Stimulated activated CD8-positive, alpha-beta memory T cell treated with anti-CD3 and anti-CD28 coated beads, Interleukin-7, amount 100 ng/mL, for 4 hours (primary cell): ENCODE data around the gene APMAP.
A peak's percentile ranks its signal among the peaks of the same experiment; 100 is the strongest.
"Not testable (repeated sequence)": the region's sequence is repeated elsewhere in the genome, so short reads cannot be mapped to it uniquely, and the experiment has no call there.

Experiments
- DNase-seq, 2 donors: peaks; one replicate each; pipeline ENCODE4 v3.0.0-alpha.2; 2020; ENCODE audit warnings: low read depth in 2 of 2

The APMAP gene

GRCh38 chr20:24933266-24933908, 59.2 kb downstream of the APMAP start:
- DNase-seq, result no peak

DNA sequence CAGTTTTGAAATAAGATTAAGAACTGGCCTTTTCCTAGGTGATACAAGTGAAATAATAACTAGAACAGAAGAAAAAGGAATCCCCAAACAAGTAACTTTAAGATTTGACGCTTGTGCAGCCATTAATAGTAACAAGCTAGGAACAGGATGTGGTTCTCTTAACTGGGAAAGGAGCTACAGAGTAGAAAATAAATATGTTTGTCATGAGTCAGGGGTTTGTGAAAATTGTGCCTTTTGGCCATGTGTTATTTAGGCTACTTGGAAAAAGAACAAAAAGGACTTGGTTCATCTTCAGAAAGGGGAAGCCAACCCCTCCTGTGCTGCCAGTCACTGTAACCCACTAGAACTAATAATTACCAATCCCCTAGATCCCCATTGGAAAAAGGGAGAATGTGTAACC, 60.7 kb downstream of the APMAP start:
- not testable (repeated sequence) for DNase-seq

- DNase-seq, result not testable (repeated sequence)
Measured at GRCh38 chr20:24930724-24931688, 61.5 kb downstream of the APMAP start.

GRCh38 chr20:24929867-24930723, 62.5 kb downstream of the APMAP start:
- not testable (repeated sequence) for DNase-seq

GRCh38 chr20:24929259-24929658, 63.3 kb downstream of the APMAP start:
- not testable (repeated sequence) for DNase-seq

DNA sequence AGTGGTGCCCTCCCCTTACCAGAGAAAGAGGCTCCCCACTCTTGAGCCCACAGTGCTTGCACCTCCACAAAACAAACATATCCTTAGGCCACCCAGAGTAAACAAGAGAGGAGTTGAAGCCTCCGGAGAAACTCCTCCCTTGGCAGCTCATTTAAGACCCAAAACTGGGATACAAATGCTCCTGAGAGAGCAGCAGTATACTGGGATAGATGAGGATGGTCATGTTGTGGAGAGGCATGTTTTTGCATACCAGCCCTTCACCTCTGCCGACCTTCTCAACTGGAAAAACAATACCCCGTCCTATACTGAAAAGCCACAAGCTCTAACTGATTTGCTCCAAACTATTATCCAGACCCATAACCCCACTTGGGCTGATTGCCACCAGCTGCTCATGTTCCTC, 71.8 kb downstream of the APMAP start:
- not testable (repeated sequence) for DNase-seq

DNA sequence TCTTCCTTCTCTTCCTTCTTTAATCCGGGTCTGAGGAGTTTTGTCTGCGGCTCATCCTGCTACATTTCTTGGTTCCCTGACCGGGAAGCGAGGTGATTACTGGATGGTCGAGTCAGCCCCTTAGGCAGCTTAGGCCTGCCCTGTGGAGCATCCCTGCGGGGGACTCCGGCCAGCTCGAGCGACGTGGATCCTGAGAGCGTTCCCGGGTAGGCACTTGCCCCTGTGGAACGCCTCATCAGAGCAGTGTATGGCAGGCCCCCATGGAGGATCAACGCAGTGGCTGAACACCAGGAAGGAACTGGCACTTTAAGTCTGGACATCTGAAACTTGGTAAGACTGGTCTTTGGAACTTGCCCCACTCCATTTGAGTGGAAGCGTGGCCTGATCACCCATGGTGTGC, 72.9 kb downstream of the APMAP start:
- DNase-seq, result not testable (repeated sequence)

- no peak for DNase-seq
Measured at GRCh38 chr20:24918579-24919566, 73.7 kb downstream of the APMAP start.

GRCh38 chr20:24917797-24918578, 74.6 kb downstream of the APMAP start:
- DNase-seq, result peak in 1 of 2 donors; percentile 16

DNA sequence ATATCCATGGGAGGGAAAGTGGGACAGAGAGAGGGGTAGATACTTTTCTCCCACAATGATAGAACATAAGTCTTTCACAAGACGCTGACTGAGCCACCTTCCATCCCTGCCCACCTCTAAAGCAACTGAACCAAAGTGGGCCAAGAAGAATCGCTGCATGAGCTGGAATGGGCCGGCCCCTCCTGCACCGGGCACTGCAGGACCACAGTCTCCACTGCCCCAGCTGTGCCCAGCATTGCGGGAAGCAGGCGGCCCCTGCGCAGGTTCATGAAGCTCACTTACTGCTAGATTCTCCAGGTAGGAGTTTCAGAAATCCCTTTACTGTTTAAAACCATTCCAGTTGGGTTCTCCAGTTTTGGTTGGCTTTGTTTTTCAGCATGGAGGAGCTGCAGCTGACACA, 75.5 kb downstream of the APMAP start:
- no peak for DNase-seq

DNA sequence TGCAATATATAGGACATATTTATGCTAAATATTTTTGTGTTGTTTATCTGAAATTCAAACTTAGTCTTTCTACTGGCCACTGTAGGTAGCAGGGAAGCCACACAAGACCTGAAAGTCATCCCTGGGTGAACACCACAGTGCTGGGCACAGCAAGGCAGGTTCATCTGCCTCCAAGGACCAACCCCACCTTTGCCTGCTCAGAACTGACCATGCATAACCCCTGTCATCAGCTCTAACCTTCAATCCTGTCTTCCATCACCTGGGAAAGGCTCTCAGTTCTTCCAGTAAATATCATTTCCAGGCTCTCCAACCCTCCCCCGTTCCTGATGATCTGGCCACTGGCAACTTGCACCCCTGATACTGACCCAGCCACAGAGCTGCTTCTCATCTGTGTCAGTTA, 76.1 kb downstream of the APMAP start:
- no peak for DNase-seq

- DNase-seq, result no peak
Measured at GRCh38 chr20:24915892-24916291, 76.7 kb downstream of the APMAP start.

GRCh38 chr20:24915440-24915839, 77.1 kb downstream of the APMAP start:
- no peak for DNase-seq

- DNase-seq, result no peak
Measured at GRCh38 chr20:24914388-24915241, 77.9 kb downstream of the APMAP start.

DNA sequence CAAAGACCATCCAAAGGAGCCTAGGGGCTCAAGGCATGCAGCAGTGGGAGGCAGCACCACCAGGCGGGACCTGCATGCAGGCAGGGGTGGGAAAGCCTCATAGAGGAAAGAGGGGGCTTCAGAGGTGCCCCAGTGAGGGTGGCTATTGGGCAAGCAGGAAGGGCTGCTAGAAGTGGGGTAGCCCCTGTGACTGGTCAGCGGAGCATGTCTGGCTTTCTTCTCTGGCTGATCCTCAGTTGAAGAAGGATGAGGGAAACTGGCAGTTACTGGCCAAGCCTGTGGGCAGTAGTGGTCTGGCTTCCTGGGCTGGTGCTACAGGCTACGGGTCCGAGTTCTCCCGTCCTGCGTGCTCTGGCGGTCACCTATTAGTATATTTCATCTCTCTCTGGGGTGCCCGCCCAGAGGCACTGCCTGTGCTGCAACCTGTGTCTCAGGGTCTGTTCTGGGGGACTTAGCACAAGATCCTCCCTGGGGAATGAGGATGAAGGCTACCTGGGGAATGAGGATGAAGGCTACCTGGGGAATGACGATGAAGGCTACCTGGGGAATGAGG, 79.4 kb downstream of the APMAP start:
- no peak for DNase-seq
